ENCODE data around the gene ACSL5.

DNA sequence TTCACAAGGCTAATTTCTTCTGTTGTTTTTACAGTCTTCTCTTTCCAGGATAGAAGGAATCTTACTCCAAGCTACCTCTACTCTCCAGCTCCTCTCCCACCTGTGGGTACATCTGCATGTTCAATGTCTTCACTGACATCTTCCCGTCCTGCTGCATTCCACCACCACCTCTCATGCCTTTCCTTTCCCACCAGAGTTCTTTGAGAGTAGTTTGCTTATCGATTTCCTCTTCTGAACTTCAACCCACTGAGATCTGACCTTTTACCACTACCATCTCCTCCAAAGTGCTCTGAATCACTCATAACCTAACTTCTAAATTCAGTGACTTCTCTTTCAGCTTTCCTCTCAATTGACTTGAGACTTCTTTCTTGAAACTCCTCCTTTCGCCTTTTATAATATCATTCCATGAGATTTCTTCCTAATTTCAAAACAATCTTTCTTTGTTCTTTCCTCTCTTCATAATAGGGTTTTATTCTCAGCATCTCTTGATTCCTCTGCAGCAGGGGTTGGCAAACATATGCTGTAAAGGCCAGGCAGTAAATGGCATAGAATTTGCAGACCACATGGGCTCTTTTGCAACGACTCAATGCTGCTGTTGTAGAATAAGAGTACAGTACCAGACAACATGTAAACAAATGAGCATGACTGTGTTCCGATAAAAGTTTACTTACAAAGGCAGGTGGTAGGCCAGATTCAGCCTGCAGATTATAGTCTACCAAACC, 22.1 kb downstream of the ACSL5 start:
- TF ChIP-seq POLR2A (IDR thresholded peaks at IDR 0.05; ENCODE audit: low read depth, low read length) = no peak
- TF ChIP-seq, protein P1, sequence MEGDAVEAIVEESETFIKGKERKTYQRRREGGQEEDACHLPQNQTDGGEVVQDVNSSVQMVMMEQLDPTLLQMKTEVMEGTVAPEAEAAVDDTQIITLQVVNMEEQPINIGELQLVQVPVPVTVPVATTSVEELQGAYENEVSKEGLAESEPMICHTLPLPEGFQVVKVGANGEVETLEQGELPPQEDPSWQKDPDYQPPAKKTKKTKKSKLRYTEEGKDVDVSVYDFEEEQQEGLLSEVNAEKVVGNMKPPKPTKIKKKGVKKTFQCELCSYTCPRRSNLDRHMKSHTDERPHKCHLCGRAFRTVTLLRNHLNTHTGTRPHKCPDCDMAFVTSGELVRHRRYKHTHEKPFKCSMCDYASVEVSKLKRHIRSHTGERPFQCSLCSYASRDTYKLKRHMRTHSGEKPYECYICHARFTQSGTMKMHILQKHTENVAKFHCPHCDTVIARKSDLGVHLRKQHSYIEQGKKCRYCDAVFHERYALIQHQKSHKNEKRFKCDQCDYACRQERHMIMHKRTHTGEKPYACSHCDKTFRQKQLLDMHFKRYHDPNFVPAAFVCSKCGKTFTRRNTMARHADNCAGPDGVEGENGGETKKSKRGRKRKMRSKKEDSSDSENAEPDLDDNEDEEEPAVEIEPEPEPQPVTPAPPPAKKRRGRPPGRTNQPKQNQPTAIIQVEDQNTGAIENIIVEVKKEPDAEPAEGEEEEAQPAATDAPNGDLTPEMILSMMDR (IDR thresholded peaks at IDR 0.05; ENCODE audit: extremely low read depth in 1 of 2, insufficient read depth in 1 of 2, low read depth in 1 of 2, low read length in 2 of 2) = no peak
- no peak for TF ChIP-seq EZH2 (IDR thresholded peaks at IDR 0.05; ENCODE audit: borderline replicate concordance, low read depth, low read length, severe bottlenecking)
- TF ChIP-seq POLR2AphosphoS5 (IDR thresholded peaks at IDR 0.05; ENCODE audit: insufficient read depth, low read depth, low read length) = no peak
- no peak for TF ChIP-seq FOS (IDR thresholded peaks at IDR 0.05; ENCODE audit: borderline replicate concordance, insufficient read depth, low read length)
- no peak for TF ChIP-seq MYC (IDR thresholded peaks at IDR 0.05; ENCODE audit: low read depth, low read length)

Measured in endothelial cell of umbilical vein (primary cell).